HCT116 (cell line): ENCODE measurements around the gene OPHN1.

Source experiments
- ATF3 ChIP-seq: IDR thresholded peaks from 2 replicates; pipeline ENCODE4 v1.6.1; 2012
- CBX3 ChIP-seq: IDR thresholded peaks from 2 replicates; pipeline ENCODE4 v1.6.1; 2012; ENCODE audit warnings: low read depth
- CEBPB ChIP-seq: IDR thresholded peaks from 2 replicates; pipeline ENCODE4 v1.6.1; 2012; ENCODE audit warnings: low read depth
- EZH2 ChIP-seq: fragments of 200-600 bp; sonication (generic); IDR thresholded peaks from 2 replicates; pipeline ENCODE4 v1.6.1; 2017; ENCODE audit warnings: antibody characterized with exemption, mixed run types
- EZH2phosphoT487 ChIP-seq: fragments of 200-600 bp; IDR thresholded peaks from 2 replicates; pipeline ENCODE4 v1.6.1; 2018; ENCODE audit warnings: antibody characterized with exemption, borderline replicate concordance
- POLR2A ChIP-seq: IDR thresholded peaks from 2 replicates; pipeline ENCODE4 v1.7.0; 2011; ENCODE audit warnings: borderline replicate concordance; ENCODE audit not compliant: insufficient read depth, insufficient read length; ENCODE audit errors: extremely low read depth
- POLR2AphosphoS5 ChIP-seq: IDR thresholded peaks from 2 replicates; pipeline ENCODE4 v1.6.1; 2011; ENCODE audit warnings: mild to moderate bottlenecking, low read depth, low read length, moderate library complexity
- RAD21 ChIP-seq: IDR thresholded peaks from 2 replicates; pipeline ENCODE4 v1.6.1; 2012; ENCODE audit warnings: low read depth, mild to moderate bottlenecking
- TCF7L2 ChIP-seq: IDR thresholded peaks from 2 replicates; pipeline ENCODE4 v1.7.0; 2011; ENCODE audit warnings: borderline replicate concordance, inconsistent platforms; ENCODE audit not compliant: insufficient read depth, insufficient read length; ENCODE audit errors: extremely low read depth
- YY1 ChIP-seq: IDR thresholded peaks from 2 replicates; pipeline ENCODE4 v1.6.1; 2011; ENCODE audit warnings: low read length, low read depth, moderate library complexity, mild to moderate bottlenecking; ENCODE audit not compliant: insufficient replicate concordance; ENCODE audit errors: extremely low read depth
- ZNF274 ChIP-seq: fragments of 200-500 bp; sonication (Bioruptor generic); IDR thresholded peaks from 2 replicates; pipeline ENCODE4 v1.6.1; 2014; ENCODE audit warnings: mild to moderate bottlenecking, low read depth, low read length, inconsistent platforms
- TF ChIP-seq, protein P1 (sequence below), 3 experiments: fragments of 200-600 bp in 1 of 3; sonication (generic) in 1 of 3; IDR thresholded peaks in 2 of 3; conservative IDR thresholded peaks in 1 of 3; 2 replicates each; pipeline ENCODE4 v1.5.1; 2012 to 2017; ENCODE audit warnings: low read depth in 2 of 3, low read length in 2 of 3, antibody characterized with exemption in 1 of 3, borderline replicate concordance in 1 of 3, control low read depth in 1 of 3, mild to moderate bottlenecking in 1 of 3, mixed read lengths in 1 of 3, mixed run types in 1 of 3, moderate library complexity in 1 of 3; ENCODE audit not compliant: insufficient read depth in 1 of 3
- TF ChIP-seq, protein P2 (sequence below): IDR thresholded peaks from 2 replicates; pipeline ENCODE4 v1.6.1; 2012; ENCODE audit warnings: low read depth
- TF ChIP-seq, protein P3 (sequence below): IDR thresholded peaks from 2 replicates; pipeline ENCODE4 v1.6.1; 2012

DNA sequence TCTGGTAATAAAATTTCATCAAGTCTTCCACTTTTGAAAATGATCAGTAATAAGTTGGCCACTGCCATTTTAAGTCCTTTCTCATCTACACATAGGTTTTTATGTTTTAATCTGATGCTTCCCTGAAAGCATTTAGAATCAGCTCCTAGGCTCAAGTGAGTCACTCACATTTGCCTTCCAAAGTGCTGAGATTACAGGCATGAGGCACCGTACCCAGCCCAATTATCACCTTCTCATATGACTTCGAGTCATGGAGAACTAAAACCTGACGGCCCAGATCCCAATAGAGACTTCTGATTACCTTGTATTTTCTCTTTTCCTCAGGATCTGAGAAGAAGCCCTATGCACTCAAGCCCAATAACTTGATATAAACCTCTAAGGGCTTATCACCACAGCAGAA, 140.8 kb downstream of the OPHN1 start:
- no peak for TF ChIP-seq EZH2phosphoT487
- TF ChIP-seq, protein P1, sequence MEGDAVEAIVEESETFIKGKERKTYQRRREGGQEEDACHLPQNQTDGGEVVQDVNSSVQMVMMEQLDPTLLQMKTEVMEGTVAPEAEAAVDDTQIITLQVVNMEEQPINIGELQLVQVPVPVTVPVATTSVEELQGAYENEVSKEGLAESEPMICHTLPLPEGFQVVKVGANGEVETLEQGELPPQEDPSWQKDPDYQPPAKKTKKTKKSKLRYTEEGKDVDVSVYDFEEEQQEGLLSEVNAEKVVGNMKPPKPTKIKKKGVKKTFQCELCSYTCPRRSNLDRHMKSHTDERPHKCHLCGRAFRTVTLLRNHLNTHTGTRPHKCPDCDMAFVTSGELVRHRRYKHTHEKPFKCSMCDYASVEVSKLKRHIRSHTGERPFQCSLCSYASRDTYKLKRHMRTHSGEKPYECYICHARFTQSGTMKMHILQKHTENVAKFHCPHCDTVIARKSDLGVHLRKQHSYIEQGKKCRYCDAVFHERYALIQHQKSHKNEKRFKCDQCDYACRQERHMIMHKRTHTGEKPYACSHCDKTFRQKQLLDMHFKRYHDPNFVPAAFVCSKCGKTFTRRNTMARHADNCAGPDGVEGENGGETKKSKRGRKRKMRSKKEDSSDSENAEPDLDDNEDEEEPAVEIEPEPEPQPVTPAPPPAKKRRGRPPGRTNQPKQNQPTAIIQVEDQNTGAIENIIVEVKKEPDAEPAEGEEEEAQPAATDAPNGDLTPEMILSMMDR (IDR thresholded peaks at IDR 0.05 in 2 of 3, conservative IDR thresholded peaks at IDR 0.05 in 1 of 3; ENCODE audit: borderline replicate concordance in 1 of 3, insufficient read depth in 1 of 3, low read depth in 2 of 3, low read length in 2 of 3): no peak
- no peak for TF ChIP-seq TCF7L2
- TF ChIP-seq RAD21: no peak
- TF ChIP-seq ATF3: no peak
- TF ChIP-seq, protein P2, sequence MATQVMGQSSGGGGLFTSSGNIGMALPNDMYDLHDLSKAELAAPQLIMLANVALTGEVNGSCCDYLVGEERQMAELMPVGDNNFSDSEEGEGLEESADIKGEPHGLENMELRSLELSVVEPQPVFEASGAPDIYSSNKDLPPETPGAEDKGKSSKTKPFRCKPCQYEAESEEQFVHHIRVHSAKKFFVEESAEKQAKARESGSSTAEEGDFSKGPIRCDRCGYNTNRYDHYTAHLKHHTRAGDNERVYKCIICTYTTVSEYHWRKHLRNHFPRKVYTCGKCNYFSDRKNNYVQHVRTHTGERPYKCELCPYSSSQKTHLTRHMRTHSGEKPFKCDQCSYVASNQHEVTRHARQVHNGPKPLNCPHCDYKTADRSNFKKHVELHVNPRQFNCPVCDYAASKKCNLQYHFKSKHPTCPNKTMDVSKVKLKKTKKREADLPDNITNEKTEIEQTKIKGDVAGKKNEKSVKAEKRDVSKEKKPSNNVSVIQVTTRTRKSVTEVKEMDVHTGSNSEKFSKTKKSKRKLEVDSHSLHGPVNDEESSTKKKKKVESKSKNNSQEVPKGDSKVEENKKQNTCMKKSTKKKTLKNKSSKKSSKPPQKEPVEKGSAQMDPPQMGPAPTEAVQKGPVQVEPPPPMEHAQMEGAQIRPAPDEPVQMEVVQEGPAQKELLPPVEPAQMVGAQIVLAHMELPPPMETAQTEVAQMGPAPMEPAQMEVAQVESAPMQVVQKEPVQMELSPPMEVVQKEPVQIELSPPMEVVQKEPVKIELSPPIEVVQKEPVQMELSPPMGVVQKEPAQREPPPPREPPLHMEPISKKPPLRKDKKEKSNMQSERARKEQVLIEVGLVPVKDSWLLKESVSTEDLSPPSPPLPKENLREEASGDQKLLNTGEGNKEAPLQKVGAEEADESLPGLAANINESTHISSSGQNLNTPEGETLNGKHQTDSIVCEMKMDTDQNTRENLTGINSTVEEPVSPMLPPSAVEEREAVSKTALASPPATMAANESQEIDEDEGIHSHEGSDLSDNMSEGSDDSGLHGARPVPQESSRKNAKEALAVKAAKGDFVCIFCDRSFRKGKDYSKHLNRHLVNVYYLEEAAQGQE: no peak
- TF ChIP-seq EZH2: no peak
- TF ChIP-seq POLR2A: no peak
- TF ChIP-seq, protein P3, sequence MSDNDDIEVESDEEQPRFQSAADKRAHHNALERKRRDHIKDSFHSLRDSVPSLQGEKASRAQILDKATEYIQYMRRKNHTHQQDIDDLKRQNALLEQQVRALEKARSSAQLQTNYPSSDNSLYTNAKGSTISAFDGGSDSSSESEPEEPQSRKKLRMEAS: no peak
- TF ChIP-seq POLR2AphosphoS5: no peak
- TF ChIP-seq CBX3: no peak
- no peak for TF ChIP-seq ZNF274
- TF ChIP-seq CEBPB: no peak
- TF ChIP-seq YY1: no peak
